Ovary (tissue), 9 donors: ENCODE data around the gene FLVCR2. TPM values are rescaled to one million over a fixed set of nuclear protein-coding genes. Genes with fewer than 3 reads are reported as not detected.

ENCODE experiments used
- DNase-seq, 5 donors: peaks; one replicate each; pipeline ENCODE4 v3.0.0-alpha.2; 2019 to 2020
- H3K27ac ChIP-seq, 2 donors: fragments of 200-600 bp; one replicate each; pipeline versions ENCODE4 v1.5.1 to v1.8.0; 2019 to 2022
- H3K27me3 ChIP-seq: fragments of 200-600 bp; one replicate; pipeline ENCODE4 v1.8.0; 2022
- H3K36me3 ChIP-seq: fragments of 200-600 bp; sonication (generic); one replicate; pipeline ENCODE4 v1.5.1; 2019
- H3K4me1 ChIP-seq: one replicate; pipeline ENCODE4 v1.8.1; 2013; ENCODE audit warnings: mild to moderate bottlenecking, moderate library complexity; ENCODE audit not compliant: insufficient read depth
- H3K4me3 ChIP-seq: fragments of 200-600 bp; sonication (generic); one replicate; pipeline ENCODE4 v1.5.1; 2017
- H3K9me3 ChIP-seq, 2 donors: fragments of 200-600 bp in 1 of 2; sonication (generic) in 1 of 2; one replicate each; pipeline versions ENCODE4 v1.5.1 to v1.8.1; 2013 to 2019; ENCODE audit warnings: mild to moderate bottlenecking in 1 of 2, moderate library complexity in 1 of 2
- EP300 ChIP-seq: sonication (generic); formaldehyde crosslinking; IDR thresholded peaks from one replicate; pipeline ENCODE4 v1.6.1; 2017; ENCODE audit warnings: antibody characterized with exemption
- POLR2A ChIP-seq: fragments of 450-650 bp; IDR thresholded peaks from one replicate; pipeline ENCODE4 v1.6.1; 2017; ENCODE audit warnings: antibody characterized with exemption, mild to moderate bottlenecking, moderate library complexity
- WGBS, 3 donors: extraction: QIAGEN DNeasy Blood & Tissue Kit in 1 of 3; methylation state at CpG; one replicate each; pipeline versions ENCODE4 v1.1.5 to v1.1.7; 2013 to 2017; 5-methylcytosine and 5-hydroxymethylcytosine counted together
- intact Hi-C, 4 donors: fragments of 100-400 bp; cut with DNase I; formaldehyde crosslinking; loops; one replicate each; pipeline versions ENCODE4 v1.11.0 to v1.15.1; 2022 to 2023
- polyA plus RNA-seq, 2 donors: library from polyadenylated mRNA; stranded (reverse); fragments of 200-250 nt in 1 of 2; fragments of 350-450 nt in 1 of 2; fragmentation: Illumina TruSeq in 1 of 2; extraction: RNeasy Lipid Tissue Mini Kit (QIAGEN cat#74804) in 1 of 2; gene quantifications; one replicate each; pipeline ENCODE4 v1.2.3, GENCODE V29; 2013 to 2014
- total RNA-seq, 7 donors: library from RNA; depleted of rRNA in 2 of 7; stranded (reverse); fragments of >200 nt in 2 of 7; fragmentation: NEBNext Ultra II Directional in 3 of 7; extraction: Animal tissue kit (Norgen Biotek cat#: 25700) in 3 of 7; gene quantifications; one replicate each; pipeline versions ENCODE4 v1.1.0 to v1.2.4, GENCODE V29; 2016 to 2023
- TF ChIP-seq, protein P1 (sequence below), 3 donors: fragments of 450-650 bp in 2 of 3; fragments of 200-600 bp in 1 of 3; IDR thresholded peaks; one replicate each; pipeline versions ENCODE4 v1.5.1 to v1.8.0; 2016 to 2022; ENCODE audit warnings: antibody characterized with exemption in 3 of 3, mild to moderate bottlenecking in 1 of 3
- donor health status: DM: no; HTN: no; CAD: no; lungs with moderate emphysema.
- donor health status: DM: no; HTN: no; CAD: no.
- donor health status: Bipolar disorder and iron deficiency.
- donor health status: DM: yes; HTN: yes; CAD: no.
- donor health status: DM: no; HTN: no; CAD: no.
- donor health status: DM: yes; HTN: yes; CAD: no.

Gene FLVCR2
- total and polyA plus RNA-seq, 9 donors, result 1.5 to 18.4 (median 4.4) TPM

DNA sequence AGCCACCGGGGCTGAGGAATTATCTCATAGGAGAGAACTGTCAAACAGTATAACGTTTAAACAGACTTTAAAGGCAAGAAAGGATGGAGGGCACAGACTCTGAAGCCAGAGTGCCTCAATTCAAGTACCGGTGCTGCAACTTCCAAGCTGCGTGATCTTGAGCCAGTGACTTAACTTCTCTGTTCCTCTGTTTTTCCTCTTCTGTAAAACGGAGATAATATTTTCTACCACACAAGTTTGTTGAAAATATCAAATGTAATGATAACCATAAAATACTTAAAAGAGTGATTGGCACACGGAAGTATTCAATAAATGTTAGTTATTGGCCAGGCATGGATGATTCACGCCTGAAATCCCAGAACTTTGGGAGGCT, 38.0 kb upstream of the FLVCR2 start:
- H3K27ac ChIP-seq, result no peak overlapping the region
- no peak overlapping the region for H3K4me3 ChIP-seq
- intact Hi-C loops, result no loop called here
- no peak for TF ChIP-seq EP300
- TF ChIP-seq POLR2A, result no peak
- TF ChIP-seq, protein P1, sequence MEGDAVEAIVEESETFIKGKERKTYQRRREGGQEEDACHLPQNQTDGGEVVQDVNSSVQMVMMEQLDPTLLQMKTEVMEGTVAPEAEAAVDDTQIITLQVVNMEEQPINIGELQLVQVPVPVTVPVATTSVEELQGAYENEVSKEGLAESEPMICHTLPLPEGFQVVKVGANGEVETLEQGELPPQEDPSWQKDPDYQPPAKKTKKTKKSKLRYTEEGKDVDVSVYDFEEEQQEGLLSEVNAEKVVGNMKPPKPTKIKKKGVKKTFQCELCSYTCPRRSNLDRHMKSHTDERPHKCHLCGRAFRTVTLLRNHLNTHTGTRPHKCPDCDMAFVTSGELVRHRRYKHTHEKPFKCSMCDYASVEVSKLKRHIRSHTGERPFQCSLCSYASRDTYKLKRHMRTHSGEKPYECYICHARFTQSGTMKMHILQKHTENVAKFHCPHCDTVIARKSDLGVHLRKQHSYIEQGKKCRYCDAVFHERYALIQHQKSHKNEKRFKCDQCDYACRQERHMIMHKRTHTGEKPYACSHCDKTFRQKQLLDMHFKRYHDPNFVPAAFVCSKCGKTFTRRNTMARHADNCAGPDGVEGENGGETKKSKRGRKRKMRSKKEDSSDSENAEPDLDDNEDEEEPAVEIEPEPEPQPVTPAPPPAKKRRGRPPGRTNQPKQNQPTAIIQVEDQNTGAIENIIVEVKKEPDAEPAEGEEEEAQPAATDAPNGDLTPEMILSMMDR (IDR thresholded peaks at IDR 0.05), result no peak
- no peaks in the 10 kb centered on the region for H3K9me3 ChIP-seq
- no peaks in the 10 kb centered on the region for H3K27me3 ChIP-seq
- DNase-seq, result no peak
- 74 to 80% (median 76%) methylated on average over 7 of the region's 7 CpGs for WGBS, 3 donors
- H3K36me3 ChIP-seq, result no peaks in the 10 kb centered on the region
- no peaks in the 10 kb centered on the region for H3K4me1 ChIP-seq

DNA sequence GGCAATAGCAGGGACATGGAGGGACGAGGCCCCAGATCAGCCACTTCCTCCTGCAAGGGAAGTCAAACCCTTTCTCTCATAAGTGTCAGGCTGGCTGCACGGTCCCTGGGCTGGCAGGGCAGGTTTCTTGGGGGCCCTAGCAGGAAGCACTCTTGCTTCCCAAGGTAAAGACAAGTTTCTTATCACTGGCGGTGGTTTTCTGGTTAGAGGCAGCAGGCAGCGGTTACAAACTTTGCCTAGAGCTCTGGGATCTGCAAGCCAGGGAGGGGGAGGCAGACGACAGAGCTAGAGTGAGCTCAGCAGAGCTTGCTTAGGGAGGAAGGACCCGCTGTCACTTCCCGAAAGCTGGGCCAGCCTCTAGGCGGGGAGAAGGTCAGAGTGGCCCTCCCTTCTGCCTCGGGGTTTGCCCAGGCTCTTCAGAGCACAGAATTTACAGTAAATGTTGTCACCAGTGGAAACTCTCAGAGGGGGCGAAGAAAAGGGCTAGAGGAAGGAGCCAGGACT, 35.8 kb upstream of the FLVCR2 start:
- H3K4me3 ChIP-seq, result no peak overlapping the region
- no peak overlapping the region for H3K27ac ChIP-seq
- H3K27me3 ChIP-seq, result no peaks in the 10 kb centered on the region
- H3K36me3 ChIP-seq, result no peaks in the 10 kb centered on the region
- H3K9me3 ChIP-seq, result no peaks in the 10 kb centered on the region
- intact Hi-C loops, result no loop called here
- DNase-seq, result no peak
- TF ChIP-seq POLR2A (no peak), EP300 (no peak)
- TF ChIP-seq, protein P1 (IDR thresholded peaks at IDR 0.05), result no peak
- 30 to 41% (median 37%) methylated on average over 10 of the region's 10 CpGs for WGBS, 3 donors
- no peaks in the 10 kb centered on the region for H3K4me1 ChIP-seq

- Histone ChIP-seq H3K27ac (no peak overlapping the region), H3K36me3 (no peaks in the 10 kb centered on the region), H3K27me3 (no peaks in the 10 kb centered on the region), H3K4me3 (no peak overlapping the region), H3K4me1 (no peaks in the 10 kb centered on the region), H3K9me3 (no peaks in the 10 kb centered on the region)
- no peak for TF ChIP-seq EP300
- TF ChIP-seq, protein P1 (IDR thresholded peaks at IDR 0.05), result no peak
- TF ChIP-seq POLR2A, result no peak
- DNase-seq, result no peak
- intact Hi-C loops, result no loop called here
- WGBS, 3 donors, result 56 to 77% (median 72%) methylated on average over 4 of the region's 4 CpGs
Observed at GRCh38 chr14:75543253-75543652, 35.2 kb upstream of the FLVCR2 start.

- Histone ChIP-seq H3K36me3 (no peaks in the 10 kb centered on the region), H3K27ac (no peak overlapping the region), H3K4me3 (no peak overlapping the region), H3K27me3 (no peaks in the 10 kb centered on the region), H3K9me3 (no peaks in the 10 kb centered on the region), H3K4me1 (no peaks in the 10 kb centered on the region)
- DNase-seq, result no peak
- intact Hi-C loops, result no loop called here
- 90 to 94% (median 93%) methylated on average over 2 of the region's 2 CpGs for WGBS, 3 donors
- TF ChIP-seq, protein P1 (IDR thresholded peaks at IDR 0.05), result no peak
- TF ChIP-seq EP300 (no peak), POLR2A (no peak)
Observed at GRCh38 chr14:75543786-75544185, 34.6 kb upstream of the FLVCR2 start.
